OCI-M2 (cell line): ENCODE data around the gene IPMK.
"Not testable (repeated sequence)": the region's sequence is repeated elsewhere in the genome, so short reads cannot be mapped to it uniquely, and the experiment has no call there.

ENCODE experiments used
- DNase-seq: peaks from one replicate; lab custom pipeline; 2025; ENCODE audit not compliant: unreplicated experiment; lab: John Stamatoyannopoulos, UW

IPMK gene

DNA sequence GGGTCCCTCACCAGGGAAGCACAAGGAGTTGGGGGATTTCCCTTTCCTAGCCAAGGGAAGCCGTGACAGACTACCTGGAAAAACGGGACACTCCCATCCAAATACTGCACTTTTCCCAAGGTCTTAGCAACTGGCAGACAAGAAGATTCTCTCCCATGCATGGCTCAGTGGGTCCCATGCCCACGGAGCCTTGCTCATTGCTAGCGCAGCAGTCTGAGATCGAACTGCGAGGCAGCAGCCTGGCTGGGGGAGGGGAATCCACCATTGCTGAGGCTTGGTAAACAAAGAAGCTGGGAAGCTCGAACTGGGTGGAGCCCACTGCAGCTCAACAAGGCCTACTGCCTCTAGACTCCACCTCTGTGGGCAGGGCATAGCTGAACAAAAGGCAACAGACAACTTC lies 37.8 kb downstream of the IPMK start:
- DNase-seq: not testable (repeated sequence)

DNA sequence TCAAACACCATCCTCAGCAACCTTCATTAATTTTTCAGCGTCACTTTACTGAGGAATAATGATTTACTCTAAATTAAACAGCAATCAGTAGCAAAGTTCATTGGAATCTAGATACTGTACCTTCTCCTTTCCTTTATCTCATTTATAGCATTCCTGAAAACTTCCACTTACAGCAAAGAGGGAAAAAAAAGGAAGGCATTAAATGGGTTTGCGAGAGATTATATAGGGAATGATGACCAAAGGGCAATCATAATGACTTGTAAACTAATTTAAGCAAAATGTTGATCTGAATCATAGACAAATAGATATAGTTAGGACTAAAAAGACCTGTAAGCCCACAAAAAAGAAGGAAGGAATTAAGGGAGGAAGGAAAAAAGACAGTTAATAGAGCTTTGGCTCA lies 42.0 kb downstream of the IPMK start:
- DNase-seq: no peak

DNA sequence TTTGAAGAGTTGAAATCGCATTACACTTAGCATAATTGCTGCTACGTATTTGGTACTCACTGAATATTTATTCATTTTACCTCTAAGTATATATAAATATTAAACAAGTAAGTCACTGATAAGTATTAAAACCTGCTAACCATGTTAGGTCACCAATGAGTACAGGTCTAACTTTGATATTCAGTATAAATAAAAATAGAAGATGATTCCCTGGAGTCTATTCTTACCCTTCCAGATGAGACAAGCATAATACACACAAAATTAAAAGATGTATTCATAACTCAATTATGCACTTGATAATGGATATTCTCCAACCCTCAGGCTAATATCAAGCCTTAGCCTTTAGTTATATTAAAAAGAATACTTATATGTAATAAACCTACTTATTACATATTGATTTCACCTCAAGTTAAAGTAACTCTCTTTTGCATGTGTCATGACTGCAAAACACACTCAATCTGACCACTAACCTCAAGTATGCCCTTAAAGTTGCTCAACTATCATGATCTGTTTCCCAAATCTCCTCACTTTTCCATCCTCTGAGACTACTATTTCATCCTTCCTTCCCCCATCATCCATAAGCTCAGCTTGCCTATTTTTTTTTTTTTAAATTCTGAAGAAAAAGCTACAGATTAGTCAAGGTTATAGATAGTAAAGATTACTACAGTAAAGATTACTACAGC lies 46.8 kb downstream of the IPMK start:
- DNase-seq: no peak

DNA sequence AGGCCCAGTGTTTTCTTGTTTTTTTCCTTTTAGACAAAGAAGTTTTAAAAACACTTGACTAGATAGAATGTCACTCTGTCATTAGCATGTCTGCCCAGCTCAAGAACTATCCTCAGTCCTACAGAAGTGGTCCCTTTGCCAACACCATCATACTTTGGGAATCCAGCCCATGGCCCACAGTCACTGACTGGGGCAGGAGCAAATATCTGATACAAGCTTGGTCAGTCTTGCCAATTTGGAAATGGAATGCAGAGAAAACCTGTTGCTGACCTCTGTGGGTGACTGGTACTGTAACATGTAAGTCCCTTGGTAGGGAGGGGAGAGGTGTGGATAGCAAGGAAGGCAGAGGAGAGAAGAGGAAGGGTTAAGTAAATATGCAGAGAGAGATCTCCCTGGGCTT lies 47.8 kb downstream of the IPMK start:
- no peak for DNase-seq

DNA sequence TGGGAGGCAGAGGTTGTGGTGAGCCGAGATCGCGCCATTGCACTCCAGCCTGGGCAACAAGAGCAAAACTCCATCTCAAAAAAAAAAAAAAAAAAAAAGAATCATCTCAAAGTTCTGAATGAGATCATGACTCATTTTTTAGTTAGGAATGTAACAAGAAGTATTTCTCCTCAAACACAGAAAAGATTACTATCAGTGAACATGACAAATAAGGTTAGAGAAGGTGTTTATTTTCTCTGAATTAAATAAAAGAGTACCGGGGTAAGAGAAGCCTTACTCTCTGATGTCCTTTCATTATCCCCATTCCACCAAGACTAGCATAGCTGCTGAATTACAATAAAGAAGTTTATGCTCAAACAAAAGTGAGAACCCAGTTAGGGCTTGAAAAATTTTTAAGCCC lies 50.1 kb downstream of the IPMK start:
- no peak for DNase-seq

DNA sequence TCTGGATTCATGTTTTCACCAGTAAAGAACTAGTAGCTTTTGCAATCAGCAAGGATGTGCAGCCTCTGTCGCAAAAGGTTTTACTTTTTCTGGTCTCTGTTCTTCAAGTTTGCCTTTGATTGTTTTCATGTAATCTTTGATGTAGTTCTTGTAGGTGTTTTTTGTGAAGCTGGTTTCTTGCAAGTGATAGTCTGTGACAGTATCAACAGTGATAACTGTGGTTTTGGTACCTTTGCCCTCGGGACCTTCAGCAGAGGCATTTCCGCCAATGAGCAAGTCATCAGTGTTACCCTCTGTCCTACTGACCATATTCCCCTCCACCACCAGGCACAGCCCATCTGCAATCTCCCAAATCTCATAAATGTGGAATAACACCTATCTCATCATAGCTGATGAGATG lies 55.1 kb downstream of the IPMK start:
- no peak for DNase-seq

DNA sequence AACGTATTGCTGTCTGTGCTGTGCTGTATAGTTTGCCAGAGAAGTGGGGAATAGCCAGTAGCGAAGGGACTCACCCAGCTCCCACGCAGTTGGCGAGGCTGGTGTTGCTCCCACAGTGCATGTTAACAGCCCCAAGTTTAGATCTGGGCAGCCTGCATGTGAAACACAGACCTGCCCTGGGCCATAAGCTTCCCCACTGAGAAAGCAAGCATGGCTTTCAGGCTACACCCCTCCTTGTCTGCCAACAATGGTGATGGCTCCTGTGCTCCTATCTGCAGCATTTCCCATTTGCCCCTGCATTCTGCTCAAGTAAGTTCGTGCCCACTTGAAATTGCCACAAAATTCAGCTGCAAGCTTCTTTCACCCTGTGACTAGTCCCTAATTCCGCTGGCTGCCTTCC lies 57.5 kb downstream of the IPMK start:
- no peak for DNase-seq

DNA sequence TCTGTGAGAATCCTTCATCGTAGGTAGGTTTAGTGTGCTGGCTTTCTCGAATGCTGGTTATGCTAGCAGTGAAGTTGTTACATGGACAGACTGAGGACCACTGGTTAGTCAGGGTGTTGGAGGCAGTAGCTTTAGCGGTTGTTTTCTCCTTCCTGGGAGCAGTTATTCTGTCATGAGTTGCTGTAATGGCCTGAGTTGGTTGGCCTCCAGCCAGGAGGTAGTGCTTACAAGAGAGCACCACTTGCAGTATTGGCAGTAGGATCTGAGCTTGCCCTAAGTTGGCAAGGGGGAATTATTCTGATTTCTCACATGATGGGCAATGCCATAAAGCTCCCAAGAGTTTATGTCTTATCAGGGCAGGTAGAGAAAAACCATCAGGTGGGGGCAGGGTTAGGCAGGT lies 58.0 kb downstream of the IPMK start:
- no peak for DNase-seq

DNA sequence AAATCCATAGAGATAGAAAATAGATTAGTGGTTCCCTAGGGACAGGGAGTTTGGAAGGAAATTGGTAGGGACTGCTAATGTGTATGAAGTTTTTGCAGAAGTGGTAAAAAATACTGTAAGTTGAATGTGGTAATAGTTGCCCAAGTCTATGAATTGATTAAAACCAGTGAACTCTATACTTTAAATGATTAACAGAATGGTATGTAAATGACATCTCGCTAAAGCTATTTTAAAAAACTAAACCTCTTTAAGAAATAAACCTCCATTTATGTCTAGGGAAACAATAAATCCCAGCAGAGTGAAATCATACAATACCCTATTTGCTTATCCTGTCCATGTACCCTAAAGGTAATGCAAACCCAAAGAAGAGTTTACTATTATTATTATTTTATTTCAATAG lies 61.4 kb downstream of the IPMK start:
- no peak for DNase-seq

DNA sequence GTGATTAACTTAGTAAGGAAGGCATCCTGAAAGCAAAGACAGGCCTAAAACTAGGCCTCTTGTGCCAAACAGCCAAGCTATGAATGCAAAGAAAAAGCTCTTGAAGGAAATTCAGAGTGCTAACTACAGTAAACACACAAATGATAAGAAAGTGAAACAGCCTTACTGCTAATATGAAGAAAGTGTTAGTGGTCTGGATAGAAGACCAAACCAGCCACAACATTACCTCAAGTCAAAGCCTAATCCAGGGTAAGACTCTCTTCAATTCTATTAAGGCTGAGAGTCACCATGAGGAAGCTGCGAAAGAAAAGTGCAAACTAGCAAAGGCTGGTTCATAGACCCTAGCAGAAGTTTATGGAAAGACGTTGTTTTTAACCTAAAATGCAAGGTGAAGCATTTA lies 66.0 kb downstream of the IPMK start:
- DNase-seq: no peak

DNA sequence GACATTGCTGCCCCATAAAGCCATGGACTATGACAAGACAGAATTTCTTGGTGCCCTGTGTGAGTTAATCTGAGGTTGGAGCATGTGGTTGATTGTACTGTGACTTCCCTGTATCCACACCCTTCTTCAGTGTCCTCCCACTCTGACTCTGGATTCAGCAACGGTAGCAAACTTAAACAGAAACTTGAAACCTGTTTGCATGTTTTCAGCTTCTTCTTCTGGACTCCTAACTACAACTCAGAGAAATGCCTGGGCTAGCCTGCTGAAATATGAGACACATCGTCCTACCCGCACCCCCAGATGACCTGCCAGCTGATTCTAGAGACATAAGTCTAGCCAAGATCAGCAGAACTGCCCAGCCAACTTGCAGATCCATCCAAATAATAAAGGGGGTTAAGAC lies 78.4 kb downstream of the IPMK start:
- DNase-seq: no peak

DNA sequence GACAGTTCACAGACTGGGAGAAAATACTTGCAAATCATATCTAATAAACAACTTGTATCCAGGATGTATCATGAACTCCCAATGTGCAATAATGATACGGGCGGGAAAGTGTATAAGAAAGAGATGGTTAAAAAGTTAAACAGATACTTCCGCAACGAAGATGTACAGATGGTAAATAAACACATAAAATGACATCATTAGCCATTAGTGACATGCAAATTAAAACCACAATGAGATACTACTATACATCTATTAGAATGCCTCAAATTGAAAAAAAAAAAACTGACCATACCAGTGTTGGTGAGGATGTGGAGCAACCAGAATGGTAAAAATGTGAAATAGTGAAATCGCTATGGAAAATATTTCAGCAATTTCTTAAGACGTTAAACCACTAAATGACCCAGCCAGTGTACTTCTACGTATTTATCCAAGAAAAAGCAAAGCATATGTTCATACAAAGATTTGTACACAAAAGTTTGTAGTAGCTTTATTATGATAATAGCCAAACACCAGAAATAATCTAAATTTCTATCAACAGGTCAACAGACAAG lies 83.5 kb downstream of the IPMK start:
- no peak for DNase-seq

DNA sequence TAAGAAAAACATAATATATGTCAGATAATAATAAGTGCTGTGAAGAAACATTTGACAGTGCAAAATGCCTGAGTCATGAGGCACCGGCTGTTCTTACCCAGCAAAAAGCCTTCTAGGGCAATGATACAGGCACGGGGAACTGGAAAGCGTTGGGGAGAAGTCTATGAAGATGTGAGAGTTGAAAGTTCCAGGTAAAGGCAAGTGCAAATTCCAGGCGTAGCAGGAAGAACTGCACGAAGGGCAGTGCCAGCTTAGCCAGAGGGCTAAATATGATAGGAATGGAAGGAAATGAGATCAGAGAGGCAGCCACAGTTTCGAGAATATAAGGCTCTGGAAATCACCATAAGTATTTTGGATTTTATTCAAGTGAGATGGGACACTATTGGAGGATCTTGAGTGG lies 87.0 kb downstream of the IPMK start:
- no peak for DNase-seq

DNA sequence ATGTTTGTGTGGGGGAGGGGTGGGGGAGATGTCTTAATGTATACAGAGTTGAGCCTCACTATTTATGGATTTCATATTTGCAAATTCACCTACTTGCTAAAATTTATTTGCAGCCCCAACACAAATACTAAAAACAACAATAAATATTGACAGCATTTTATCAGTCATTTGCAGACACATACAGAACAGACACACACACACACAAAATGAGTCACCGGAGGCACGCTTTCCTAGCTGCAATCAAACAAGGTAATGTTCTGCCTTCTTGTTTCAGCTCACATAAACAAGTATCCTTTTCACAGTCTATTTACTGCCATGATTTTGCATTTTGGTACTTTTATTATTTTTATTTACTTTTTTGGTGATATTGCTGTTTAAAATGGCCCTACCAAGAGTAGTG lies 88.5 kb downstream of the IPMK start:
- DNase-seq: no peak

DNA sequence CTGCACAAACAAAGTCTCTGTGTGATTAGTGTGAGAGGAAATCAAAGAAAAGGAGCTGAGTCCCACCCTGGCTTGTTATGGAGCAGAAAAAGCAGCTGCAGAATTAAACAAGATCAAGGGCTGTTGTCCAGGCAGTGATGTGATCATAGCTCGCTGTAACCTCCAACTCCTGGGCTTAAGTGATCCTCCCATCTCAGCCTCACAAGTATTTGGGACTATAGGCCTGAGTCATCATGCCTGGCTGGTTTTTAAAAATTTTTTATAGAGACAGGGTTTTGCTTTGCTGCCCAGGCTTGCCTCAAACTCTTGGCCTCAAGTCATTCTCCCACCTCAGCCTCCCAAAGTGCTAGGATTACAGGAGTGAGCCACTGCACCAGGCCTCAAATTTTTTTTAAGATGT lies 88.9 kb downstream of the IPMK start:
- no peak for DNase-seq

DNA sequence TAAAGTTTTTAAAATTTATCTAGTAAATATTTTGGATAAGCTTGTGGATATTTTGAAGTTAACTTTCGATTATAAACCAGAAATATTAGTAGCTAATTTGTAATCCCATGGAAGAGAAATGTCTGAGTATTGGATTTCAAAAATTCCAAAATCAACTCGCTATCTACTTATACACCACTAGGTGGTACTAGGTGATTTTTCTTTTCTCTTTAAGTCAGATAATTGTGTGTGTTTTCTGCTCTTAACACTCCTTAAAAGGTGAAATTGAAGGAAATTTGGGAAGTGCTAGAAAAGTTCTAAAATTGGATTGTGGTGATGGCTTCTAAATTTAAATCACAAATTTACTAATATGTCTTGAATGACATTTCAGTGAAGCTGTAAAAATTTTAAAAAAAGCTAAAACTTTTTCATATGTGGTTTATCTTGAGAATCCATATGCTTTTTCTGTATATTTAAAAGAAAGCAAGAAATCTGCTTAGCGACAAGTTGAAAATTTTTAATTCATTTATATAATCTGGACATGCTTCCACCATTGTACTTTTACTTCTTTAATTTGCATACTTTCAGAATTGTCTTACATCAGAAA lies 90.2 kb downstream of the IPMK start:
- DNase-seq: no peak

DNA sequence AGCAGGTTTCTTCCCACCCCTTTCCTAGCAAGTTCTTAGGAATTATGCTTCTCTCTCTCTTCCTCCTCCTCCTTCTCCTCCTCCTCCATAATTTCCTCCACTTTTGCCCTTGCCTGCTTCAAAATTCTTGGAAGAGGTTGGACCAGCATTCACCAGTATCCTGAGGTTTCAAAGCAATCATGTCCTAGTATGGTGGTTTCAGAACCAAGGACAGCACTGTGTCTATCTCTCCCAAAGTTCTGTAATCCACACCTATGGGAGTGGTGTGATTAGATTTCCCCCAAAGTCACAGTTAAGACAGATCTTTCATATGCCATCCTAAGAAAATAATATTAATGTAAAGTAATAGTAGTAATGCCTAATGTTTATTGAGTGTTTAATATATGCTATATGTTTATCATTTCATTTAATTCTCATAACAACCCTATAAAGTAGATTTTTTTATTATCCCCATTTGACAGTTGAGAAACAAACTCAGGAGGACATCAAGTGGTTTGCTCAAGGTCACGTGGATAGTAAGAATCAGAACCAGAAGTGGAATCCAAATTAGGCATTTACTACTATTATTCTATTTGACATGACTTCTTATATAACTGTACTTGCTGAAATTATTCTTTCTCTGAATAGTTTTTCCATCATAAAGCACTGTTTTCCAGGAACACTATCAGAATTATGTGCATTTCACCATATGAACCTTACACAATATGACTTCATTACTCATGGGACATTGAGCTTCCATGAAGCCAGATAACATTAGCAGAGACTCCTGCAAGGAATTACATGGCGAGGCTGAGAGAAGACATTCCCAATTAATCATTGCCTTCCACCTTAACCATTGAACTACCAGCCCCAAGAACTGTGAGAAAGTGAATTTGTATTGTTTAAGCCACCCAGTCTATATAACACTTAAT lies 91.4 kb downstream of the IPMK start:
- no peak for DNase-seq

DNA sequence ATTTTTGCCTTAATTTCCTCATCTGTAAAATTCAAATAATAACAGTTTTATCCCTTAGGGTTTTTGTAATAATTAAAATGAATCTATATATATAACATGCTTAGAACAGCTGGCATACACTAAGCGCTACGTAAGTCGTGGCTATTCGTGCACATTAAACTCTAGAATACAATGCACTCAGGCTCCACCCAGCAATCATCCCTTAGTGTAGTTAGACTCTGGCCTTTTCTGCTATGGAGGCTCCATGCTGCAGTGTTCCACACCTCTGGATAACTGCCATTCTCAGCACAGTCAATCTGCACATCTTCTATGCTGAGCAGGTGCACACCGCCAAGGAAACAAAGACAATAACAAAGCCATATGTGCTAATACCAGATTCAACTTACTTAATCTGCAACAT lies 92.9 kb downstream of the IPMK start:
- no peak for DNase-seq

DNA sequence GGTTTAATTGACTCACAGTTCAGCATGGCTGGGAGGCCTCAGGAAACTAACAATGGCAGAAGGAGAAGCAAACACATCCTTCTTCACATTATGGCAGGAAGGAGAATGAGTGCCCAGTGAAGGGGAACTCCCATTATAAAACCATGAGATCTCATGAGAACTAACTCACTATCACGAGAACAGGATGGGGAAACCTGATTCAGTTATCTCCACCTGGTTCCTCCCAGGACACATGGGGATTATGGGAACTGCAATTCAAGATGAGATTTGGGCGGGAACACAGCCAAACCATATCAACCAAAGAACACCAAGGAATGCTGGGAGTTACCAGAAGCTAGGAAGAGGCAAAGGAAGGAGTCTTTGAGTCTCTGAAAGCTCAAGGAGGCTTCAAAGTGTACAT lies 94.3 kb downstream of the IPMK start:
- DNase-seq: no peak

DNA sequence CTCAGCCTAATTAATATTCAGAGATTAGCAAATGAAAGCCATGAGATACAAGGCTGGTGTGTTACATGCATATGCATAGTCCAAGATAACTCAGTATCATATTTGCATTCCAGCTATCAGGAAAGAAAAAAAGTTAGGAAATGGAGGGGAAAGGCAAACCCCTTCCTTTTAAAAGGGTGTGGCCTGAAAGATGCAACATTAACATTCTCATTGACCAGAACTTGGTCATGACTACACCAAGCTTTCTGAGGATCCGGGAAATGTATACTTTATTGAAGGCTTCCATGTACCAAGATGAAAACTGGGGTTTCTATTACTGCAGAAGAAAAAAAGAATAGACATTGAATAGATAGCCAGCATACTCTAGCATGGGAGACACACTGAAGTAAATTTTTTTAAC lies 96.5 kb downstream of the IPMK start:
- DNase-seq: no peak

DNA sequence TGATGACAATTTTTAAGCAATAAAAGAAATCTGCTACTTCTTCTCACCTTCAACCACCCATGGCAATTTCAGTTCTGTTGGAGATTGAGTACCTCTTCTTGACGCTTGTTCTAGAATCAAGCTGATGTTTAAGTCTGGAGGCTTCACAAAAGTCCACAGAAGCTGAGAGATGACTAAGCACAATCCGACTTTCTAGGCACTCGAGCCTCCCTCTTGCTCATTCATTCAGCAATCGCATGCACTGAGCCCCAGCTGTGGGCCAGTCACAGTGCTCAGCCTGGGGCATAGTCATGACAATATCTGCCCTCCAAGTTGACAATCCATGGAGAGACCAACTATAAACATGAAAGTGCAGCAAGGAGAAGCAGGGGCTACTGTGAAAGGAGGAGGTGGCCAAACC lies 103.2 kb downstream of the IPMK start:
- no peak for DNase-seq

DNA sequence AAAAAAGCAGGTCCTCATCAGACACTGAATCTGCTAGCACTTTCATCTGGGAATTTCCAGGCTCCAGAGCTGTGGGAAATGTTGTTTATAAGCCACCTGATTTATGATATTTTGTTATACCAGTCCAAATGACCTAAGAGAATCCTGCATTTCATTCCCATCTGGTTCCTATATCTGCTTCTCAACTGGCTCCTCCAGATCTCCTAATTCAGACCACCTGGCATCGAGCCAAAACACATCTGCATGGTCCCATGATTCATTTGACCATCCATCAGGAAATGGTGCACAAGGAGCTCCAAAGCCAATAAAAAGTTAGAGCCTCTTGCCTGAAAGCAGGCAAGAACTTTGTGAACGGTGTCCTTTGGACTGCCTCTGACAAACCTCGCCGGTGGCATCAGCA lies 108.9 kb downstream of the IPMK start:
- no peak for DNase-seq
